Stomach smooth muscle (tissue), 2 donors: ENCODE measurements around the gene SIPA1.

Experiments used
- H3K27ac ChIP-seq: one replicate; pipeline ENCODE4 v1.7.0; 2013; ENCODE audit warnings: mild to moderate bottlenecking, low read length, inconsistent platforms
- H3K27me3 ChIP-seq, 2 donors: one replicate each; pipeline ENCODE4 v1.7.0; 2013; ENCODE audit warnings: low read length in 2 of 2; ENCODE audit not compliant: insufficient read depth in 2 of 2, control insufficient read depth in 1 of 2
- H3K36me3 ChIP-seq, 2 donors: one replicate each; pipeline ENCODE4 v1.7.0; 2013; ENCODE audit warnings: low read length in 2 of 2; ENCODE audit not compliant: control insufficient read depth in 2 of 2, insufficient read depth in 2 of 2
- H3K4me1 ChIP-seq: one replicate; pipeline ENCODE4 v1.7.0; 2013; ENCODE audit warnings: low read length; ENCODE audit not compliant: control insufficient read depth, insufficient read depth
- H3K4me3 ChIP-seq, 2 donors: one replicate each; pipeline ENCODE4 v1.7.0; 2013; ENCODE audit warnings: low read length in 2 of 2
- H3K9ac ChIP-seq, 2 donors: one replicate each; pipeline ENCODE4 v1.7.0; 2013; ENCODE audit warnings: low read length in 2 of 2, mild to moderate bottlenecking in 1 of 2
- H3K9me3 ChIP-seq, 2 donors: one replicate each; pipeline ENCODE4 v1.7.0; 2013; ENCODE audit warnings: low read length in 2 of 2; ENCODE audit not compliant: control insufficient read depth in 2 of 2
- donor health status: healthy.
- donor health status: Pancreatic carcinoma.

Gene SIPA1

DNA sequence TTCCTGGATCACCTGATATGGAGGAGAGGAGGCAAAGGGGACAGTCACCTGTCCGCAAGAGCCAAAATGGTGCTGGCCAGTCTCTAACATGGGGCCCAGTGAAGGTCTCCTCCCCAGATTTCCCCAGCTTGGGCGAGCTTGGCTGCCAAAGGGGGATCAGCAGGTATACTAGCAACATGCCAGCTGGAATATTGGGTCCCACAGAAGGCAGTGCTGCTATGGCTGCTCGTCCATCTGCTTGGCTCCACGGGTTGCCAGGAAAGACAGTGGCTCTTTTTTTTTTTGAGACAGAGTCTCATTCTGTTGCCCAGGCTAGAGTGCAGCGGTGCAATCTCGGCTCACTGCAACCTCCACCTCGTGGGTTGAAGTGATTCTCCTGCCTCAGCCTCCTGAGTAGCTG is 61.4 kb downstream of the SIPA1 start:
- H3K27me3 ChIP-seq: peaks cover 0 to 2% of the 10 kb centered on the region in 2 donors
- peaks cover 6% of the 10 kb centered on the region for H3K4me1 ChIP-seq
- no peak overlapping the region for H3K4me3 ChIP-seq
- H3K27ac ChIP-seq: no peak overlapping the region
- no peaks in the 10 kb centered on the region for H3K9me3 ChIP-seq
- no peak overlapping the region for H3K9ac ChIP-seq
- H3K36me3 ChIP-seq: no peaks in the 10 kb centered on the region

DNA sequence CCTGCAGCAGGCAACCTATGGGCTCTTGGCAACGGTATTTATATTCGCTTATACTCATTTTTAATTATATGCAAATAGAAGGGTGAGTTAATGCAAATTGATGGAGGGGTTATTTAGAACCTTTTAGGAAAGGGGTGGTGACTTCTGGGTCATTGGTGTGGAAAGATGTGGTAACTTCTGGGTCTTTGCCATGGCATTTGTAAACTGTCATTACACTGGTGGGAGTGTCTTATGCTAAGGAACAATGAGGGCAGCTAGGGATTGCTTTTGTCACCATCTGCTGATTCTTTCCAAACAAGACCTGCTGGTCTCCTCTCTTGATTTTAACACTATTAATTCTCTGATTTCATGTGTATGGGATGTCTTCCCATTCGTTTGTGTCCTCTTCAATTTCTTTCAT is 62.5 kb downstream of the SIPA1 start:
- H3K36me3 ChIP-seq: no peaks in the 10 kb centered on the region
- no peak overlapping the region for H3K27ac ChIP-seq
- H3K4me1 ChIP-seq: peaks cover 6% of the 10 kb centered on the region
- H3K4me3 ChIP-seq: no peak overlapping the region
- peaks cover 0 to 2% of the 10 kb centered on the region in 2 donors for H3K27me3 ChIP-seq
- no peaks in the 10 kb centered on the region for H3K9me3 ChIP-seq
- no peak overlapping the region for H3K9ac ChIP-seq
